Neural progenitor cell (in vitro differentiated cells): ENCODE measurements around the gene RPL6. TPM values are rescaled to one million over a fixed set of nuclear protein-coding genes. Genes with fewer than 3 reads are reported as not detected.
A peak's percentile ranks its signal among the peaks of the same experiment; 100 is the strongest.

Experiments used
- DNase-seq: peaks from one replicate; pipeline ENCODE4 v3.0.0-alpha.2; 2016; ENCODE audit warnings: low spot score
- H2AFZ ChIP-seq: fragments of 200-600 bp; sonication (generic); replicated peaks from 2 replicates; pipeline ENCODE4 v1.6.1; 2016; ENCODE audit warnings: antibody characterized with exemption
- H3F3A ChIP-seq: fragments of 200-600 bp; sonication (generic); 2 replicates; pipeline ENCODE4 v1.6.1; 2016; ENCODE audit warnings: antibody characterized with exemption, low read depth
- H3K27ac ChIP-seq: fragments of 200-600 bp; sonication (generic); 2 replicates; pipeline ENCODE4 v1.5.1; 2016; ENCODE audit warnings: mild to moderate bottlenecking
- H3K27me3 ChIP-seq: fragments of 200-600 bp; sonication (generic); 2 replicates; pipeline ENCODE4 v1.6.1; 2016; ENCODE audit warnings: mild to moderate bottlenecking, moderate library complexity
- H3K36me3 ChIP-seq: fragments of 200-600 bp; sonication (generic); 2 replicates; pipeline ENCODE4 v1.5.1; 2016
- H3K4me1 ChIP-seq: fragments of 200-600 bp; sonication (generic); 2 replicates; pipeline ENCODE4 v1.6.1; 2016; ENCODE audit warnings: mixed run types
- H3K4me2 ChIP-seq: fragments of 200-600 bp; sonication (generic); 2 replicates; pipeline ENCODE4 v1.6.1; 2016
- H3K4me3 ChIP-seq: fragments of 200-600 bp; sonication (generic); 2 replicates; pipeline ENCODE4 v1.5.1; 2016
- H3K79me2 ChIP-seq: fragments of 200-600 bp; sonication (generic); 2 replicates; pipeline ENCODE4 v1.6.1; 2016; ENCODE audit warnings: low read depth
- H3K9ac ChIP-seq: fragments of 200-600 bp; sonication (generic); 2 replicates; pipeline ENCODE4 v1.6.1; 2016
- H3K9me3 ChIP-seq: fragments of 200-600 bp; sonication (generic); 2 replicates; pipeline ENCODE4 v1.5.1; 2016; ENCODE audit warnings: low read depth
- H4K20me1 ChIP-seq: fragments of 200-600 bp; sonication (generic); 2 replicates; pipeline ENCODE4 v1.6.1; 2016; ENCODE audit warnings: low read depth
- H3K27ac Mint-ChIP-seq: 3 replicates; pipeline ENCODE4 v1.8.0; 2021; ENCODE audit warnings: mixed read lengths
- H3K27me3 Mint-ChIP-seq: 2 replicates; pipeline ENCODE4 v1.8.0; 2022; ENCODE audit warnings: low read depth, mild to moderate bottlenecking, inconsistent platforms, moderate library complexity, mixed read lengths; ENCODE audit not compliant: insufficient read depth
- H3K36me3 Mint-ChIP-seq: 3 replicates; pipeline ENCODE4 v1.8.0; 2021; ENCODE audit warnings: mixed read lengths
- H3K4me1 Mint-ChIP-seq: 3 replicates; pipeline ENCODE4 v1.8.0; 2021; ENCODE audit warnings: mixed read lengths
- H3K4me3 Mint-ChIP-seq: 3 replicates; pipeline ENCODE4 v1.8.0; 2021; ENCODE audit warnings: mild to moderate bottlenecking, moderate library complexity, mixed read lengths
- H3K9me3 Mint-ChIP-seq: 3 replicates; pipeline ENCODE4 v1.8.0; 2020; ENCODE audit warnings: mixed read lengths
- EZH2 ChIP-seq: fragments of 200-600 bp; sonication (generic); IDR thresholded peaks from 2 replicates; pipeline ENCODE4 v1.6.1; 2017; ENCODE audit warnings: antibody characterized with exemption, mild to moderate bottlenecking, moderate library complexity
- EZH2phosphoT487 ChIP-seq: fragments of 200-600 bp; sonication (generic); IDR thresholded peaks from 2 replicates; pipeline ENCODE4 v1.6.1; 2017; ENCODE audit warnings: antibody characterized with exemption
- total RNA-seq: library from RNA; depleted of rRNA; stranded (reverse); fragments of >200 nt; gene quantifications from 2 replicates; pipeline ENCODE4 v1.2.3, GENCODE V29; 2015; ENCODE audit warnings: low replicate concordance
- TF ChIP-seq, protein P1 (sequence below): fragments of 200-600 bp; sonication (generic); IDR thresholded peaks from 2 replicates; pipeline ENCODE4 v1.5.1; 2017; ENCODE audit warnings: antibody characterized with exemption, mild to moderate bottlenecking

Gene RPL6
- total RNA-seq, 1 donor from 2014 or later, result 3,685 TPM

DNA sequence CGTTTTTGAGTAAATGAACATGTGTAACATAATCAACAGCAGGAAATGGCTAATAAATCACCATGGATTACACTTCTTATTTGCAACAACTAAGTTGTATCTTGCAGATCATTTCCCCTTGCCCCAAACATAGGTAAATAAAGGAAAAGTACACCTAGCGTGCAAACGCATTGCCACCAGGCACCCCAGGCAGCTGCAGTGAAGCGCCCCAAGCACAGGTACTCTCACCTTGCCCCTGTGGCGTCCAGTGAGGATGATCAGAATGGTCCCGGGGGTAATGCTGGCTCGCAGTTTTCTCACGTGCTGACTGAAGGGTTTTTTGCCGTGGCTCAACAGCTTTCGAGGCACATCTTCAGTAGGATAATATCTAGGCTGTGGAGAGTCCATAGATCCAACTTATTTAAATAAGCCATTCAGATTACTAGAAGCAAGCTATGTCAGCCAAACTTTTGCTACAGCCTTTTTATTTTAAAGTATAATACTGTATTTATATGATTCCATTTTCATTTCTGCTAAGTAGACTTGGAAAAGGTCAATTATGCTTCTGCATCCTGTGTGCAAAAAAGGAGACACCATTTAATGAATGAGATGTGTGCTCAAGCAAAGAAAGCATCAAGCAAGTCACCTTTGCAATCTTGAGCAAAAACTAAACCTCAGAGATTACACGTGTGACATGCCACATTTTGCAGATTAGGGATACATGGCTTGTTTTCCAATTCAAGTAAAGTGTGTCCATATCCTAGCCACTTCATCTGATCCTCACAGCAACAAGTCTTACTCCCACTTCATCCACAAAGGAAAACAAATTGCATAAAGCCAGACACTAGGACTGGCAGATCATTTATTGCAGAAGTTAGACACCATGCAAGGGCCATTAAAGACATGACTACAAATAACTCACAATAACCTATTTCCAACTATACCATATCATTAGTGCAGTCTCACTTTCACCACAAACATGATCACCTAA is 2.6 kb downstream of the RPL6 start:
- Mint-ChIP-seq H3K27me3 (peaks cover 8% of the 10 kb centered on the region), H3K4me1 (peaks cover 16% of the 10 kb centered on the region), H3K36me3 (peaks cover 34% of the 10 kb centered on the region), H3K4me3 (peak overlapping the region; percentile 100), H3K9me3 (no peaks in the 10 kb centered on the region), H3K27ac (no peak overlapping the region)
- H3K27ac ChIP-seq, result no peak overlapping the region
- no peak overlapping the region for H3K9ac ChIP-seq
- peaks cover 46% of the 10 kb centered on the region for H4K20me1 ChIP-seq
- peaks cover 78% of the 10 kb centered on the region for H3F3A ChIP-seq
- H3K4me2 ChIP-seq, result peak overlapping the region; percentile 99
- H3K4me3 ChIP-seq, result peak overlapping the region; percentile 93
- no peak for TF ChIP-seq EZH2
- TF ChIP-seq, protein P1, sequence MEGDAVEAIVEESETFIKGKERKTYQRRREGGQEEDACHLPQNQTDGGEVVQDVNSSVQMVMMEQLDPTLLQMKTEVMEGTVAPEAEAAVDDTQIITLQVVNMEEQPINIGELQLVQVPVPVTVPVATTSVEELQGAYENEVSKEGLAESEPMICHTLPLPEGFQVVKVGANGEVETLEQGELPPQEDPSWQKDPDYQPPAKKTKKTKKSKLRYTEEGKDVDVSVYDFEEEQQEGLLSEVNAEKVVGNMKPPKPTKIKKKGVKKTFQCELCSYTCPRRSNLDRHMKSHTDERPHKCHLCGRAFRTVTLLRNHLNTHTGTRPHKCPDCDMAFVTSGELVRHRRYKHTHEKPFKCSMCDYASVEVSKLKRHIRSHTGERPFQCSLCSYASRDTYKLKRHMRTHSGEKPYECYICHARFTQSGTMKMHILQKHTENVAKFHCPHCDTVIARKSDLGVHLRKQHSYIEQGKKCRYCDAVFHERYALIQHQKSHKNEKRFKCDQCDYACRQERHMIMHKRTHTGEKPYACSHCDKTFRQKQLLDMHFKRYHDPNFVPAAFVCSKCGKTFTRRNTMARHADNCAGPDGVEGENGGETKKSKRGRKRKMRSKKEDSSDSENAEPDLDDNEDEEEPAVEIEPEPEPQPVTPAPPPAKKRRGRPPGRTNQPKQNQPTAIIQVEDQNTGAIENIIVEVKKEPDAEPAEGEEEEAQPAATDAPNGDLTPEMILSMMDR, result no peak
- TF ChIP-seq EZH2phosphoT487, result no peak
- peaks cover 10% of the 10 kb centered on the region for H3K4me1 ChIP-seq
- no peaks in the 10 kb centered on the region for H3K27me3 ChIP-seq
- H3K36me3 ChIP-seq, result peaks cover 32% of the 10 kb centered on the region
- no peaks in the 10 kb centered on the region for H3K9me3 ChIP-seq
- no peak overlapping the region for H2AFZ ChIP-seq
- no peak for DNase-seq
- H3K79me2 ChIP-seq, result peaks cover 30% of the 10 kb centered on the region

DNA sequence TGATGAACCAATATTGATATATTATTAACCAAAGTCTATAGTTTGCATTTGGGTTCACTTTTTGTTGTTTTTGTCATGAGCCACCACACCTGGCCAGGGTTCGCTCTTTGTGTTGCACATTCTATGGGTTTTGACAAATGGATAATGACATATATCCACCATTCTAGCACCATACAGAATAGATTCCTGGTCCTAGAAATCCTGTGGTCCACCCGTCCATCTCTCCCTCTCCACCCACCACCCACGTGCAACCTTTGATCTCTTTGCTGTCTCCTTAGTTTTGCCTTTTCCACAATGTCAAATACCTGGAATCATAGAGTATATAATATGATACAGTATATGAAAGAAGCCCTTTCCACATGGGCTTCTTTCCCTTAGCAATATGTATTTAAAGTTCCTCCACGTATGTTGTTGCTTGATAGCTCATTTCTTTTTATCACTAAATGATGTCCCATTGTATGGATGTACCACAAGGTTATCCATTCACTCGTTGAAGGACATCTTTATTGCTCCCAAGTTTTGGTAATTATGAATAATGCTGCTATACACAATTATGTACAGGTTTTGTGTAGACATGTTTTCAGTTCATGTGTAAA is 7.4 kb downstream of the RPL6 start:
- peaks cover 21% of the 10 kb centered on the region for H3K36me3 Mint-ChIP-seq
- no peaks in the 10 kb centered on the region for H3K27me3 Mint-ChIP-seq
- H4K20me1 ChIP-seq, result peaks cover 23% of the 10 kb centered on the region
- H3K27ac ChIP-seq, result no peak overlapping the region
- H3K9me3 Mint-ChIP-seq, result no peaks in the 10 kb centered on the region
- peaks cover under 1% of the 10 kb centered on the region for H3K4me1 Mint-ChIP-seq
- H3K36me3 ChIP-seq, result peaks cover 20% of the 10 kb centered on the region
- peaks cover 47% of the 10 kb centered on the region for H3F3A ChIP-seq
- H3K27ac Mint-ChIP-seq, result no peak overlapping the region
- H3K4me1 ChIP-seq, result peaks cover 3% of the 10 kb centered on the region
- H3K79me2 ChIP-seq, result peaks cover 6% of the 10 kb centered on the region
- no peak for DNase-seq
- no peak overlapping the region for H3K4me3 ChIP-seq
- no peak overlapping the region for H3K4me2 ChIP-seq
- no peak overlapping the region for H3K9ac ChIP-seq
- TF ChIP-seq, protein P1, result no peak
- no peak for TF ChIP-seq EZH2
- TF ChIP-seq EZH2phosphoT487, result no peak
- H3K27me3 ChIP-seq, result no peaks in the 10 kb centered on the region
- no peaks in the 10 kb centered on the region for H3K9me3 ChIP-seq
- no peak overlapping the region for H3K4me3 Mint-ChIP-seq
- no peak overlapping the region for H2AFZ ChIP-seq

DNA sequence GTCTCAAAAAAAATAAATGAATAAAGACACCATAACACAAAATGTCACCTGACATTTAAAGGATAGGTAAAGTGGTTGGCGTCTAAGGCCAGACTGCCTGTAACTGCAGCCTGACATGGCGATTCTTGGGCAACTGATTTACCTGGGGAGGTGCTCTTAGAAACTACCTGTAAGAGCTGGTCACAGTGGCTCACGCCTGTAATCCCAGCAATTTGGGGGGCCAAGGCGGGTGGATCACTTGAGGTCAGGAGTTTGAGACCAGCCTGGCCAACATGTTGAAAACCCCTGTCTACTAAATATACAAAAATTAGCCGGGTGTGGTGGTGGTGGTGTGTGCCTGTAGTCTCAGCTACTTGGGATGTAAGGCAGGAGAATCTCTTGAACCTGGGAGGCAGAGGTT is 8.4 kb downstream of the RPL6 start:
- Mint-ChIP-seq H3K9me3 (peaks cover 3% of the 10 kb centered on the region), H3K4me1 (no peaks in the 10 kb centered on the region), H3K4me3 (no peak overlapping the region), H3K27ac (no peak overlapping the region), H3K36me3 (peaks cover 13% of the 10 kb centered on the region), H3K27me3 (peaks cover 4% of the 10 kb centered on the region)
- no peak for TF ChIP-seq EZH2
- TF ChIP-seq EZH2phosphoT487, result no peak
- TF ChIP-seq, protein P1, result no peak
- no peak for DNase-seq
- Histone ChIP-seq H3K9ac (no peak overlapping the region), H2AFZ (no peak overlapping the region), H3F3A (peaks cover 38% of the 10 kb centered on the region), H3K36me3 (peaks cover 13% of the 10 kb centered on the region), H3K4me1 (no peaks in the 10 kb centered on the region), H3K27me3 (no peaks in the 10 kb centered on the region), H3K4me3 (no peak overlapping the region), H3K79me2 (no peaks in the 10 kb centered on the region), H3K4me2 (no peak overlapping the region), H3K9me3 (no peaks in the 10 kb centered on the region), H4K20me1 (peaks cover 14% of the 10 kb centered on the region), H3K27ac (no peak overlapping the region)
